GM18507 (cell line): ENCODE results near the gene ZBTB22.
"Not testable (repeated sequence)": the region's sequence is repeated elsewhere in the genome, so short reads cannot be mapped to it uniquely, and the experiment has no call there.

ENCODE experiments used
- DNase-seq: peaks from one replicate; pipeline ENCODE4 v3.0.0; 2011; ENCODE audit warnings: low read depth; ENCODE audit not compliant: insufficient read length; ENCODE audit errors: extremely low spot score
- FAIRE-seq: peaks from 2 replicates; lab custom pipeline; 2011; peaks lifted over from hg19 to GRCh38; lab: Jason Lieb, UNC

The ZBTB22 gene, protein sequence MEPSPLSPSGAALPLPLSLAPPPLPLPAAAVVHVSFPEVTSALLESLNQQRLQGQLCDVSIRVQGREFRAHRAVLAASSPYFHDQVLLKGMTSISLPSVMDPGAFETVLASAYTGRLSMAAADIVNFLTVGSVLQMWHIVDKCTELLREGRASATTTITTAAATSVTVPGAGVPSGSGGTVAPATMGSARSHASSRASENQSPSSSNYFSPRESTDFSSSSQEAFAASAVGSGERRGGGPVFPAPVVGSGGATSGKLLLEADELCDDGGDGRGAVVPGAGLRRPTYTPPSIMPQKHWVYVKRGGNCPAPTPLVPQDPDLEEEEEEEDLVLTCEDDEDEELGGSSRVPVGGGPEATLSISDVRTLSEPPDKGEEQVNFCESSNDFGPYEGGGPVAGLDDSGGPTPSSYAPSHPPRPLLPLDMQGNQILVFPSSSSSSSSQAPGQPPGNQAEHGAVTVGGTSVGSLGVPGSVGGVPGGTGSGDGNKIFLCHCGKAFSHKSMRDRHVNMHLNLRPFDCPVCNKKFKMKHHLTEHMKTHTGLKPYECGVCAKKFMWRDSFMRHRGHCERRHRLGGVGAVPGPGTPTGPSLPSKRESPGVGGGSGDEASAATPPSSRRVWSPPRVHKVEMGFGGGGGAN

DNA sequence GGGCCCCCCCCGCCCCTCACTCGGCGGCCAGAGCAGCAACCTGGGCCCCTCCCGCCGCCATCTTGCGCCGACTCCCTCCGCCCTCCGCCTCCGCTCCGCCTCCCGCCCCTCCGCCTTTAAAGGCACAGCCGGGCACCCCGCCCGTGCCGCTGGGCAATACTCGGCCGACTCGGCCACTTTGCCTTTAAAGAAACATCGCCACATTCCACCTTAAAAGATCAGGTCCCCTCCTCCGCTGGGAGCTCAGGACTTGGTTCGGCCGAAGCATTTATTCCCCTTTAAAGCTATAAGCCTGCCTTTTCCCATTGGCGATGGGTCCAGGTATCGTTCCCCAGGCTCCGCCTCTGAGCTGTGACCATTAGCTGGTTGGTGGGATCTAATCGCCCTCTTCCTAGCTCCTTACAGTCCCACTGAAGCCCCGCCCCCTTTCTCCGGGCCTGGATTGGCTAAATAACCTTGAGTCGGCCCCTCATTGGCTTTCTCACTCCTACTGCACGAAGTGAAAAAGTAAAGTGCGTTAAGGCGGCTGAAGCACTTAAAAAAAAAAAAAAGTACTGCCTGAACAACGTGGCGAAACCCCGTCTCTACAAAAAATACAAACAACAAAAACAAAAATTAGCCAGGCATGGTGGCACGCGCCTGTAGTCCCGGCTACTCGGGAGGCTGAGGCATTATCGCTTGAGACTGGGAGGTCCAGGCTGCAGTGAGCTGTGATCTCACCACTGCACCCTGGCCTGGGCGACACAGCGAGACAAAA, at the start of gene ZBTB22:
Gene ZBTB22 (minus strand): TSS at position 76 of the 757 bp plus-strand sequence. CDS start 828 bp downstream, outside the sequence.
- FAIRE-seq, result peak; percentile 95
- peak; percentile 71 for DNase-seq

DNA sequence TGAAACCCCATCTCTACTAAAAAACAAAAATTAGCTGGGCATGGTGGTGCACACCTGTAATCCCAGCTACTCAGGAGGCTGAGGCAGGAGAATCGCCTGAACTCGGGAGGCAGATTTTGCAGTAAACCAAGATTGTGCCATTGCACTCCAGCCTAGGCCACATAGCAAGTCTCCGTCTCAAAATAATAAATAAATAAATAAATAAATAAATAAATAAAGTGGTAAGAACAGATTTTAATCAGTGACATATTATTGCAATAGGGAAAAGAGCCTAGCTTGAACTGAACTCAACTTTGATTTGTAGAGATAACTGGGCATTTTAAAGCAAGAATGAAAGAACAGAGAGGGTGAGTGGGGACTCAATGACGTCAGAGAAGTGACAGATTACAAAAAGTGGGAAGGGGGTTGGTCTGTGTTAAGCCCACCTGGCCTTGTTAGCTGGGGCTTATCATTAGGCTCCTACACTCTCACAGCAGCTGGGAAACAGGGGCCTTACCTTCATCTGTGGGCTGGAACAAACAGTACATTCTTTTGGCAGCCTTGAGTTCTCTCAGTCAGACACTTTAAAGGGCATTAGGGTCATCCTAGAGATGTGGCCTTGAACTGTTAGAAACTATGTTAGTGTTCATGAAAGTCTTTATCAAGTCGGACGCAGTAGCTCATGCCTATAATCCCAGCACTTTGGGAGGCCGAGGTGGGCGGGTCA, 49.6 kb upstream of the ZBTB22 start:
- DNase-seq, result no peak
- no peak for FAIRE-seq

DNA sequence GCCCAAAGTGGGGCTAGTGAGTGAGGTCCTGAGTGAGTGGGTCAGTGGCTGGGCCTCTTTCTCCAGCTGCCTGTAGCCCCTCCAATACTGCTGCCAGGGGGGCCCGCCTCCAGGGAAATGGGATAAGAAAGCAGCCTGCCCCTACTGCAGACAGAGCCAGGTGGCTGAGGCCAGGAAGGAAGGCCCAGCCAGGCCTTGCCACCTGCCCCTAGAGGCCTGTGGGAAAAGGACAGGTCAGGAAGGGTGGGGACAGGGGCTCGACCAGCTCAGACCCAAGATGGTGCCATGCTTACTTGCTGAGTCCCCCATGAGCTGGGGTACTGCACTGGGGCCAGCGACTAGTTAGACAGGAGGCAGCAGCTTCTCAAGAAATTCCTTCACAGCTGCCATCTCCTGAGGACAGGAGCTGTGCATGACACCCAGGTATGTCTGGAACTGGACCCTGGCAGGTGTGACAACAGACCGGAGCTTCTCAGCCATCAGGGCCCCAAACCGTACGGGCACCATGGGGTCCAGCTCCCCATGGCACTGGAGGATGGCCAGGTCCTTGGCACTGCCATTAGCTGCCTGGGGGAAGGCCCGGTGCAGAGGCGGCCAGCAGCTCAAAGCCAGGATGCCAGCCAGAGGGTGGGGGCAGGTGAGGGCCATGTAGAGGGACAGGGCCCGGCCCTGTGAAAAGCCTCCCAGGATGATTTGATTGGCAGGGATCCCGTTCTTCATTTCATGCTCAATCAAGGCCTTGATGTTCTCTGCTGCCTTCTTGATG, 47.8 kb upstream of the ZBTB22 start:
- not testable (repeated sequence) for FAIRE-seq, DNase-seq

DNA sequence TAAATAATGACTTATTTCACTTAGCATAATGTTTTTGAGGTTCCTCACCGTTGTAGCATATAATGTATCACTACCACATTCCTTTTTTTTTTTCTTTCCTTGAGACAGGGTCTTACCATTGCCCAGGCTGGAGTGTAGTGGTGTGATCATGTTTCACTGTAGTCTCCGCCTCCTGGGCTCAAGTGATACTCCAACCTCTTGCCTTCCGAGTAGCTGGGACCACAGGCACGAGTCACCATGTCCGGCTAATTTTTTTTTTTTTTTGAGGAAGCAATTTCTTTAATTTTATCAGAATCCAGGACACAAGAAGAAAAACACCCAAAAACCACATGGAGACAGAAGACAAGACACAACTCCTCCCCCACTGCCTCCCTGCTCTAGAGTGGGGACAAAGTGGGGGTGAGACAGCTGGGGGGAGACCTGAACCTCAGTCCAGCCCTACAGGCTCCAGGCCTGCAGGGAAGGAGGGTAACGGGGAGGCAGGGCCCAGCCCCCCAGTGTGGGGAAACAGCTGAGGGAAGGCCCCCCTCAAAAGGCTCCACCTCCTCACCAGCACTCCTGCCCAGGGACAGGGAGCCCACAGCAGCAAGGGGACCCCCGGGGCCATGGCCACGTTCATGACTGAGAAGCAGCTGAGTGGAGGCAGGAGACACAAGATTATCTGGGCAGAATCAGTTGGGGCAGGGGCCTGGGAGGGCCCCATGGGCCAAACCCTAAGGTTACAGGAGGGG, 47.1 kb upstream of the ZBTB22 start:
- FAIRE-seq, DNase-seq: not testable (repeated sequence)

DNA sequence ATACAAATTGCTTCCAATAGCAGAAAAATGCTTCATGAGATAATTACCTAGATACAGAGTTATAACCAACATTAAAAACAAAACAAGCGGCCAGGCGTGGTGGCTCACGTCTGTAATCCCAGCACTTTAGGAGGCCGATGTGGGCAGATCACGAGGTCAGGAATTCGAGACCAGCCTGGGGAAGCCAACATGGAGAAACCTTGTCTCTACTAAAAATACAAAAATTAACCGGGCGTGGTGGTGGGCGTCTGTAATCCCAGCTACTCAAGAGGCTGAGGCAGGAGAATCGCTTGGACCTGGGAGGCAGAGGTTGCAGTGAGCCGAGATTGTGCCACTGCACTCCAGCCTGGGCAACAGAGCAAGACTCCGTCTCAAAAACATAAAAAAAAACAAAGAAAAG, 45.9 kb upstream of the ZBTB22 start:
- FAIRE-seq, DNase-seq: not testable (repeated sequence)

DNA sequence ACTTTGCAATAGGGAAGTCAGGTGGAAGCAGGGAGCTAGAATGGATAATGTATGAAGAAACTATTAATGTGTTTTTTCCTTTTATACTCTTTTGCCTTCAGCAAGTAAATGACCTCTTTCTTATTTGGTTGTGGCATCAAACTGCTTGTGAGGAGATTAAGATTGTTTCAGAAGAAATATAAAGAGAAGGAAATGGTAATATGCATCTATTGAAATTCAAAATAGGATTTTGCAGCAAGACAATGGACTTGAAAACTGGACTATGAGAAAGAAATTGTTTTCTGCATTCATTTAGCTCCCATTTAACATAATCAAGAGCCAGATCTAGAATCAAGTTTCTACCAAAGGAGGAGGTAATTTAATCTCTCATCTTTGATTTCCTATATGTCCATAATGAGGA, 41.8 kb upstream of the ZBTB22 start:
- DNase-seq, result no peak

DNA sequence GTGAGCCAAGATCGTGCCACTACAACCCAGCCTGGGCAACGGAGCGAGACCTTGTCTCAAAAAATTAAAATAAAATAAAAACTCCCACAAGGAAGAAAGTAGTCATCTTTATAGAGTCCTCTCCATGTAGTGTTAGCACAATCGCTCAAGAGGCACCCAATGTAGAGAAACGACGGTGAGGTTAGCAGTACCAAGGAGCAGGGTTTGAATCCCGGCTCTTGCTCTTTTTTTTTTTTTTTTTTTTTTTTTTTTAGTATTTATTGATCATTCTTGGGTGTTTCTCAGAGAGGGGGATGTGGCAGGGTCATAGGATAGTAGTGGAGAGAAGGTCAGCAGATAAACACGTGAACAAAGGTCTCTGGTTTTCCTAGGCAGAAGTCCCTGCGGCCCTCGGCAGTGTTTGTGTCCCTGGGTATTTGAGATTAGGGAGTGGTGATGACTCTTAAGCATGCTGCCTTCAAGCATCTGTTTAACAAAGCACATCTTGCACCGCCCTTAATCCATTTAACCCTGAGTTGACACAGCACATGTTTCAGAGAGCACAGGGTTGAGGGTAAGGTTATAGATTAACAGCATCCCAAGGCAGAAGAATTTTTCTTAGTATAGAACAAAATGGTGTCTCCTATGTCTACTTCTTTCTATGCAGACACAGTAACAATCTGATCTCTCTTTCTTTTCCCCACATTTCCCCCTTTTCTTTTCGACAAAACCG, 39.8 kb upstream of the ZBTB22 start:
- not testable (repeated sequence) for FAIRE-seq, DNase-seq

More for the DNA sequence above, 41.8 kb upstream of the ZBTB22 start:
- no peak for FAIRE-seq

DNA sequence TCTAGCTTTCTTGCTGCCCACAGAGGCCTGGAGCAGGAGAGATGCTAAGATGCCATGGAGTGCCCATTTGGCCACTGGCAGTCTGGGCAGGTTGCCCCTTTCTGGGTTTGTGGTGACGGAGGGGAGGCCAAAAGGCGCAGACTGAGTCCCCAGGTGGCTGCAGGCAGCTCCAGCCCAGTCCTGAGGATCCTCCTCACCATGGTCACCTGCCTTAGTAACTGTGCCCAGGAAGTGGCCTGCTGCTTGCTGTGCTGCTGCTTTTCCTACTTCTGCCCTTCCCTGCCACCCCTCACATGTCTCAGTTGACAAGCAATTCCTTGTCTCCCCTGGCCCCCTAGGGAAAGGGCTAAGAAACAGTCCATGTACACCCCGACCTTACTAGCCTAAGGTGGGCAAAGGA, 38.8 kb upstream of the ZBTB22 start:
- no peak for FAIRE-seq
- no peak for DNase-seq

DNA sequence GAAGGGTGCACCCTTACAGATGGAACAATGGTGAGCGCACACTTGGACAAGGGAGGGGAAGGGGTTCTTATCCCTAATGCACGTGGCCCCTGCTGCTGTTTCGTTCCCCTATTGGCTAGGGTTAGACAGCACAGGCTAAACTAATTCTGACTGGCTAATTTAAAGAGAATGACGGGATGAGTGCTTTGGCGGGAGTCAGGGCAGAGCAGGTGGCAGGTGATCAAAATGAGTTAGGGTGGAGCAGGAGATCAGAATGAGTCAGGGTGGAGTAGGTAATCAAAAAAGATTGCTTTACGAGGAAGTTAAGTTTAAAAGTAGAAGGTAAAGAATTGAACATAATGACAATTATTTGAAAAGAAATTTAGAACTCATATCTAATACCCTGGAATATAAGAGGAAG, 38.3 kb upstream of the ZBTB22 start:
- not testable (repeated sequence) for FAIRE-seq, DNase-seq

DNA sequence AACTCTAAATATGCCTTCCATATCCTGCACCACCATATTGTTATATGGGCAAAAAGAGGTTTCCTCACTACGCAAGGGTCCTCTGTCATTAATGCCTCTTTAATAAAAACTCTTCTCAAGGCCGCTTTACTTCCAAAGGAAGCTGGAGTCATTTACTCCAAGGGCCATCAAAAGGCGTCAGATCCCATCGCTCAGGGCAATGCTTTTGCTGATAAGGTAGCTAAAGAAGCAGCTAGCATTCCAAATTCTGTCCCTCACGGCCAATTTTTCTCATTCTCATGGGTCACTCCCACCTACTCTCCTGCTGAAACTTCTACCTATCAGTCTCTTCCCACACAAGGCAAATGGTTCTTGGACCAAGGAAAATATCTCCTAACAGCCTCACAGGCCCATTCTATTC, 30.3 kb upstream of the ZBTB22 start:
- no peak for FAIRE-seq
- DNase-seq, result no peak

DNA sequence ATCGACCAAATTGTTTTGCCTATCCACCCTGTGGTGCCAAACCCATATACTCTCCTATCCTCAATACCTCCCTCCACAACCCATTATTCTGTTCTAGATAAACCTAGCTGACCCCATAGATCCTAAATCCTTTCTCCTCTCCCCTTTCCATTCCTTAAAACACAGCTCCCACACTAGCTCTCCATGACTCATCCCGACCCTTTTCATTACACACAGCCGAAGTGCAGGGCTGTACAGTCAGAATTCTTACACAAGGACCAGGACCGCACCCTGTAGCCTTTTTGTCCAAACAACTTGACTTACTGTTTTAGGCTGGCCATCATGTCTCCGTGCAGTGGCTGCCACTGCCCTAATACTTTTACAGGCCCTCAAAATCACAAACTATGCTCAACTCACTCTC, 29.4 kb upstream of the ZBTB22 start:
- FAIRE-seq, DNase-seq: not testable (repeated sequence)

DNA sequence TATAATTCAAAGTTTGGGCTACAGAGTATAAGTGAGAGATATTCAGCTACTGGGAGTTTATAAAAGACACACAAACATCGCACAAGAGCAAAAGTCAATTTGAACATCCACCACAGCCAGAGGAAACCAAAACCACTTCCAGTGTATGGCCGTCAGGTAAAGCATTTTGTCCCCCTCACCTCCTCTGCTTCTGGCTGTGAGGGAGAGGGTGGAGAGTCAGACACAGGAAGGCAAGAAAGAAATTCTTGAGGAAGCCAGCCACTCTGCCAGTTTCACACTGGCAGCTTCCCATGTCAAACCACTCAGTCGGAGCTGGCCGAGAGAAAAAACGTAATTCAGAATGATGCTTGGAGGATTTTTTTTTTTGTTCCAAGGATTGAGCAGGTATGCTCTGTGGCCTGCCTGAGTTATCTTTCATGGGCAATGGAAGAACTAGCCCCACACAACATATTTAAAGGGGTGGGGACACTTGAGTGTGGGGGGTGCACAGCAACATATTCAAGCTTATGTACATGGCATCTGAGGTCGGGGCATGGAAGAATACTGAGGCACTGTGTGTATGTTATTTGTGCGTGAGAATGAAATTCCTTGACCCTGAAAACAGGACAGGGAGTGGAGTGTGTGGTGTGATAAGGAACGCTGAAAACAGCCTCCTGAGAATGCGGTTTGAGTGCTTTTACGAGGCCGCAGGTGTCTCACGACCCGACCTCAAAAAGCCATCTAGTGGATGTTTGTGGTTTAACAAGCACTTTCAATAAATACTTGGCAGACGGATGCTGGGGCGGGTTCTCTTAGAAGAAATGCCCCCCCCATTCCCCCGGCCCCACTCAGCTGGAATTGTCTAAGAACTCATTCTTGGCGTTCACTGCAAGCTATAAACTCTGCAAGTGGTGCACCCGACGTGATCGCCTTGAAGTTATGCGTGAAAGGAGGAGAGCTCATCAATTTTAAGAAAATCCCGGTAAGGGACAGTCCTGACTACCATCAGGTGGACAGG, 27.5 kb upstream of the ZBTB22 start:
- FAIRE-seq (peak; percentile 73), DNase-seq (no peak)

DNA sequence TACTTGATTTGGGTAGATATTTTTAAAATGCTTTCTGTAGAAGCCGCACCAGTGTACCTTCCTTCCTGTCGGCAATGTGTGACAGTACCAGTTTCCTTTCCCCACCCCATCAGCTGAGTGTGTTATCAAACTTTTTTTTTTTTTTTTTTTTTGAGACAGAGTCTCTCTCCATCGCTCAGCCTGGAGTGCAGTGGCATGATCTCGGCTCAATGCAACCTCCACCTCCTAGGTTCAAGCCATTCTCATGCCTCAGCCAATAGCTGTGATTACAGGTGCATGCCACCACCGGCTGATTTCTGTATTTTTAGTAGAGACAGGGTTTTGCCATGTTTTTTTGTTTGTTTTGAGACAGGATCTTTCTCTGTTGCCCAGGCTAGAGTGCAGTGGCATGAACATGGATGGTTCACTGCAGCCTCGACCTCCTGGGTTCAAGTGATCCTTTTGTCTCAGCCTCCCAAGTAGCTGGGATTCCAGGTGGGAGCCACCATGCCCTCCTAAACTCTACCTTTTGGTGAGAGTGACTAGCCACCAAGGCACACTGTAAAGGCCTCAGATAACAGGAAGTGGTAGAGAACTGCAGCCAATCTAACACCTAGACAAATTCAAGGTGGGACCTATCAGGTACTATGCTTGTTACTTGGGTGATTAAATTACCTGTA, 26.5 kb upstream of the ZBTB22 start:
- peak; percentile 82 for FAIRE-seq

DNA sequence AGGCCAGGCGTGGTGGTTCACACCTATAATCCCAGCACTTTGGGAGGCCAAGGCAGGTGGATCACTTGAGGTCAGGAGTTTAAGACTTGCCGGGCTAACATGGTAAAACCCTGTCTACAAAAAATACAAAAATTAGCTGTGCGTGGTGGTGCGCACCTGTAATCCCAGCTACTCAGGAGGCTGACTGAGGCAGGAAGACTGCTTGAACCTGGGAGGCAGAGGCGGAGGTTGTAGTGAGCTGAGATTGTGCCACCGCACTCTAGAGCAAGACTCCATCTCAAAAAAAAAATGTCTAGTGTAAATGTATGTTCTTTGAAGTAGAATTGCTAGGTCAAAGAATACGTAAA, 26.0 kb upstream of the ZBTB22 start:
- not testable (repeated sequence) for FAIRE-seq, DNase-seq

More for the DNA sequence above, 26.5 kb upstream of the ZBTB22 start:
- DNase-seq, result peak; percentile 42

DNA sequence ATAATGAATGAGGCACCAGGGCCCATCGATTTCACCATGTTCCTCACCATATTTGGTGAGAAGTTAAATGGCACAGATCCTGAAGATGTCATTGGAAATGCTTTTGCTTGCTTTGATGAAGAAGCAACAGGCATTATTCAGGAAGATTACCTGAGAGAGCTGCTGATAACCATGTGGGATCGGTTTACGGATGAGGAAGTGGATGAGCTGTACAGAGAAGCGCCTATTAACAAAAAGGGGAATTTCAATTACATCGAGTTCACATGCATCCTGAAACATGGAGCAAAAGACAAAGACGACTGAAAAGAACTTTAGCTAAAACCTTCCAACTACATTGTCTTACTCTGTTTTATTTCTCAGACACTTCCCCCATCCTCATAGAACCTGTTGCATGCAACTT, 21.6 kb upstream of the ZBTB22 start:
- no peak for DNase-seq
- FAIRE-seq, result no peak

DNA sequence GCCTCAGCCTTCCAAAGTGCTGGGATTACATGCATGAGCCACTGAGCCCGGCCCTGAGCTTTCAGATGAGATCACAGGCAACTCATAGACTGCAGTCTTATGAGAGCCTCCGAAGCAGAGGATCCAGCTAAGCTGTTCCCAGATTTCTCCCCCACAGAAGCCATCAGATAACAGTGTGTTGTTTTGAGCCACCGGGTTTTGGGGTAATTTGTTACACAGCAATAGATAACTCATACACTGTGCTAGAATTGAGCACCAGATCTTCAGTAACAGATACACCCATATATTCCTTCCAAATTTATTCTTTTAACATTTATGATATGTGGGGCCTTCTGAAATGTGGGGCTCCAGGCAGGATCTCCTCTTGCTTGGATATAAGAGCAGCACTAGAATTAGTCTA, 19.0 kb upstream of the ZBTB22 start:
- no peak for DNase-seq

More for the DNA sequence above, 19.0 kb upstream of the ZBTB22 start:
- no peak for FAIRE-seq
